NCI-H2081 treated with DMSO at 0.1 percent for 48 hours (cell line): Measurements from ENCODE around the gene MAG.

Source experiments
- DNase-seq: peaks from one replicate; lab custom pipeline; 2025; lab: John Stamatoyannopoulos, UW

MAG gene

GRCh38 chr19:35363001-35363590 is 71.1 kb downstream of the MAG start:
- DNase-seq = no peak
